CD4-positive, alpha-beta T cell treated with Interferon alpha-2 for 1 hour (primary cell): Measurements from ENCODE around the gene ZCCHC7.
A peak's percentile ranks its signal among the peaks of the same experiment; 100 is the strongest.

Source experiments
- DNase-seq, 2 donors: peaks; one replicate each; pipeline ENCODE4 v3.0.0-alpha.2; 2020 to 2022

The ZCCHC7 gene

GRCh38 chr9:37342895-37343294 is 222.5 kb downstream of the ZCCHC7 start:
- no peak for DNase-seq

DNA sequence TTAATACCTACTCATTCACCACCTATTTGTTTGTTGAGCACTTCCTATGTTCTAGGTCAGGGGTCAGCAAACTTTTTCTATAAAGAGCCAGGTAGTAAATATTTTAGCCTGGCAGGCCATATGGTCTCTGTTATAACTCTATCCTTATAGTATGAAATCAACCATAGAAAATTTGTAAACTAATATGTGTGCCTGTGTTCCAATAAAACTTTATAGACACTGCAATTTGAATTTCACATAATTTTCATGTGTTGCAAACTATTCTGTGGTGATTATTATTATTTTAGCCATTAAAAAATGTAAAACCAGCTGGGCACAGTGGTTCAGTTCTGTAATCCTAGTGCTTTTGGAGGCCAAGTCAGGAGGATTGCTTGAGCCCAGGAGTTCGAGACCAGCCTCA is 223.3 kb downstream of the ZCCHC7 start:
- no peak for DNase-seq

GRCh38 chr9:37345038-37345437 is 224.7 kb downstream of the ZCCHC7 start:
- DNase-seq: no peak

- DNase-seq: no peak
Measured at GRCh38 chr9:37348917-37349316, 228.5 kb downstream of the ZCCHC7 start.

DNA sequence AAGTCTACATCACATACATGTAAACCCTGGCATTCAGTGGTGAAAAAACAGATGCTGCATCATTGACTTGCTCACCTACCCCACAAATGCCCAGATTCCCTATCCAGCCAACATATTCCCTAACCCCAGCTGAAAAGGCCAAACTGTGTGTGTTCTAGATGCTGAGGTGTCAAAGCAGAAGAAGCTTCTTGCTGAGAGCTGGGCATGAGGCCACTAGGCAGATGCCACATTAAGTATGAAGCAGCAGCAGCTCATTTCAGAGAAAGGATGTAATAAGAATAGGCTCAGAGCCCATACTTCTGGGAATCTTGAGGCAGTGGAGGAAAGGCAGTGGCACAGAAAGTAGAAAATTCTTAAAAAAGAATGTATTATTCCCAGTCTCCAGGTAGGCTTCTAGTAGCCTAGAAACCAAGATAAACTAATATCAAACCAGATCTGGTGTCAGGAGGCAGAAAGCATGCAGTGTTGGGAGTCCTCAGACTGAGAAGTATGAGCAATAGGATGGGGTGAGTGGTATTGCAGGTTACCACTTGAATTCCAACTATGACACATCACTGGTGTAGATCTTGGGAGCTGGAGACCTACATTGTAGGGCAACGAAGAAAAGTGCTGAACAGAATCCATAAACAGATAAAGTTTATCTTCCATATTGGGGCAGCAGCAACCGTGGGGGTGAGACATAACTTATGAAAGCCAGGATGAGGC is 230.3 kb downstream of the ZCCHC7 start:
- no peak for DNase-seq

- DNase-seq: no peak
Measured at GRCh38 chr9:37353791-37354190, 233.4 kb downstream of the ZCCHC7 start.

DNA sequence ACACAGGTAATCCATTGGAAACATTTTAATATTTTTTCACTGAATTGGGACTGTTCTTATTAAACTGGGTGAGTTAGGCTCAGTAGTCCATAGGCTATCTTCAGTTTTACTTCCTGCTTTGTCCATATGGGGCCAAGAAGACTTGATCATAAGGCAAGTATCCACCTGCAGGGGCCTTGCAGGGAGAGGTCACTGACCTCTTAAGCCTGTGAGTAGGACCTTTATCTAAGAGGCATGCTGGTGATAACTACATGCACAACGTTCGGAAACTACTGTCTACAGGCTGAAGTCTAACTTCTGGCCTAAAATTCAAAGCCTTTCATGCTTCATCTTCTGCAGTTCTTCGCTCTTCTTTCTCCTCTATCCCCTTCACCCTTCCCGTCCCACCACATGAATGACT is 242.1 kb downstream of the ZCCHC7 start:
- DNase-seq: no peak

- no peak for DNase-seq
Measured at GRCh38 chr9:37363124-37363523, 242.8 kb downstream of the ZCCHC7 start.

DNA sequence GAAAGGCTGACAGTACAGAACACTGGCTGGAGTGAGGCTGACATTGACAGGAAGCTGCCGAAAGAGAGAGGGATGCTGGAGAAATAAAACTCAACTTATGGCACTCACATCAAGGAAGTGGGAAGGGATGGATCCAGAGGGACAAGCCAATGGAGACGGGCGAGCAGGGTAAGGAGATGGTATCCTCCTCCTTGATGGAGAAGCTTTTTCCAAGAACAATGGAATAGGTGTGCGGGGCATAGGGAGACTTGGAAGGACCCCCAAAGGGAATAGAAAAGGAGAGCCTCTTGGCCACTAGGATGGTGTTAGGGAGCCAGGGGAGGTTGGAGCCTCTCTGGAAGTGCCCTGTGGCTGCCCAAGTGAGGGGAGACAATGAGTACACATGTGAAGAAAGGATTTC is 243.8 kb downstream of the ZCCHC7 start:
- no peak for DNase-seq

- DNase-seq: peak in 1 of 2 donors; percentile 19
Measured at GRCh38 chr9:37364751-37365360, 244.5 kb downstream of the ZCCHC7 start.

DNA sequence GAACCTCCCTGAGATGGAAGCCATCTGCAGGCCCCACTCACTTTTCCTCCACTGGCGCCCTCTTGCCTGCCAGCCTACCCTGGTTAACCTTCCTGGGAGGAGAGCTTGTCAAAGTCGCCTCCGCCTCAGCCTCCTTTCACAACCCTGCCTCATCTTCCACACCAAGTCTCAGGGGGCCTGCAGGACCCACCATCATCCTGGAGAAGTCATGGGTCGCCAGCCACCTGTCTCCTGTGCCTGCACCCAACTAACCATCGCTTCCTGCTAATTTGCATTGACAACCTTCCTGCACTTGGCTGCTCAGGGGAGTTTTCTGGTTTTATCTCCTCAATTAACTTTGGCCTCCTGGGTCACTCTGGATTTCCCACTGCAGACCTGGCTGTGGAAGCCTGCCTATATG is 249.3 kb downstream of the ZCCHC7 start:
- DNase-seq: peak in 1 of 2 donors; percentile 28

- no peak for DNase-seq
Measured at GRCh38 chr9:37370282-37370681, 249.9 kb downstream of the ZCCHC7 start.

DNA sequence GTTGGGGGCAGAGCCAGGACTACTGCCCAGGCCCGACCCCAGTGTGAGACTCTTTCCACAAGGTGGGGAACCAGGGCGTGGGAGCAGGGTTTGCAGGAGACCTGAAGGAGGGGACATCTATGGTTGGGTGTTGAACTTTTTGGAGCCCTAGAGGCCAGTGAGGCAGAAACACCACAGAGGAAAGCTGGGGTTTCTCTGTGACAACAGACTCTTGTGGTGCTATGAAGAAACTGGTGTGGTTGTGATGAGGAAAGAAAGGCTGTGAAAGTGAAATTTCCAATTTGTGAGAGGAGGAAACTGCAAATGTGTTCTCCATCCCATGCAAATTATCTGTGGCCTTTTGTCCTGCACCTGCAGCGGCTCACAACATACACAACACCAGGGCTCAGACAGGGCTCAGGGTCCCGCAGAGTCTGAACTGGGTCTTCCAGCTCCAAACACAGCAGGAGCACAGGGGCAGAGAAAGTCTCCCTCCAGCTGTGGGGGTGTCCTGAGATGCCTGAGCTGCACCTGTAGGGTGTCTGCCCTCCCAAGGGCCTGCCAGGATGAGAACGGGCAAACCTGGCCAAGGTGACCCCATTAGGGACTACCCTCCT is 250.7 kb downstream of the ZCCHC7 start:
- peak in 1 of 2 donors; percentile 25 for DNase-seq

GRCh38 chr9:37371565-37372464 is 251.4 kb downstream of the ZCCHC7 start:
- DNase-seq: no peak

GRCh38 chr9:37372839-37373238 is 252.5 kb downstream of the ZCCHC7 start:
- DNase-seq: no peak

GRCh38 chr9:37373621-37374020 is 253.2 kb downstream of the ZCCHC7 start:
- no peak for DNase-seq

- peak in 1 of 2 donors; percentile 69 for DNase-seq
Measured at GRCh38 chr9:37374892-37375291, 254.5 kb downstream of the ZCCHC7 start.

DNA sequence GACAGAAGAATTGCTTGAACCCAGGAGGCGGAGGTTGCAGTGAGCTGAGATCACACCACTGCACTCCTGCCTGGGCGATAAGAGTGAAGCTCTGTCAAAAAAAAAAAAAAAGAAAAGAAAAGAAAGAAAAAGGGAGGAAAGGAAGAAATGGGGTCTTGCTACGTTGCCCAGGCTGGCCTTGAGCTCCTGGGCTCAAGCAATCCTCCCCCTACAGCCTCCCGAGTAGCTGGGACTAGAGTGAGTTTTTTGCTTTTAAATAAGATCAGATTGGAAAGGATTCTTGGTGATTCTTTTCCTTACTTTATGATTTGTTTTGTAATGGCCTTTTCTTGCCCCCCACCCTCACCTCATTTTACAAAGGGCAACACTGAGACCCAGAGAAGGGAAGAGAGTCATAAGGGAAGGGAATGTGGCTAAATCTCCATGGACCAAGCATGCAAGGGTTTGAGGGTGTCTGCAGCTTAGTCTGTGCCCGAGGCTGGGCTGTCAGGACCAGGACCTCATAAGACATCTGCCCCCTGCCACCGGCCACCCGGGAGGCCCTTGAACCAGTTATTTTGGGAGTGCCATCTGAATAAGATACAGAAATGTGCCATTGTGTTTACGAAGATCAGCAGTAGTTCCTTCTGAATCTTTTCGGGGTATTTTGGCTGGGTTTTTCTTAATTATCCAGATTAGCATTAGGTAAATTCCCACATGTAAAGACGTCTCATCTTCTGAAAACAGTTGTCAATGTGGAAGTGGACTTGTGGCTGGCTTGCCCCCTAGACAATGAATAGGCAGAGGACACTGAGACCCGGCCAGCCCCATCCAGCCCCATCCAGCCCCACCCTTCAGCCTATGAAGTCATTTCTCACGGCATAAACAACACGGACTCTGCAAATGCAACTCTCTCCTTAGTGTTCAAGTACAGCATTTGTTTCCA is 257.6 kb downstream of the ZCCHC7 start:
- no peak for DNase-seq

DNA sequence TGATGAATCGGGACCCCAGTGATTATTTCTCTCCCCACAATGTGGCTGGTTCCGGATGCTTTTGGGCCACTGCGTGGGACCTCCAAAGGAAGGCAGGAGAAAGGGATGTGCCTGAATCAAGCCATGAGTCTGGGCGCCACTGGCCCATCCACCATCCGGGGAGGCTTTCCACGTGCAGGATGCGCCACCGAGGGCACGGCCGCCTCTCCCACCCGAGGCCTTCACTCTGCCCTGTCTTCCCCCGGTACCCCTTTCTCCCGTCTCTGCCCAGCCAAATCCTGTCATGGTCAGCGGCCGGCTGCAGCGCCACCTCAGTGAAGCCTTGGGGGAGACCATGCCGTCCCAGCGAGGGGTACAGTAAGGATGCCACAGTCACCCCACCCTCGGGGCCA is 258.2 kb downstream of the ZCCHC7 start:
- DNase-seq: no peak

DNA sequence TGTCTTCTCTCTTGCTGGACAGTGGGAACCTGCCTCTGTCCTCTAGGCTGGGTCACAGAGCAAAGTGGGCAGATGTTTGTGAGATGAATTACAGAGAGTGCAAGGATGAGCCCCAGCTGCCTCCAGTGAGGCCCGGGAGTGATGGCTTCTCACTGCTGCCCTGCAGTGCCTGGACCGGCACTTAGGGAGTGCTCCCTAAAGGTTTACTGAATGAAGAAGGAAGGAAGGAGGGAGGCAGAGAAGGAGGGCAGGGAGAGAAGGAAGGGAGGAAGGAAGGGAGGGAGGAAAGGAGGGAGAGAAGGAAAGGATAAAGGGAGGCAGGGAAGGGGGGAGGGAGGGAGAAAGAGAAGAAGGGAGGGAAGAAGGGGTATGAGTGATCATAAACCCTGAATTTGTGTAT is 259.5 kb downstream of the ZCCHC7 start:
- no peak for DNase-seq

- no peak for DNase-seq
Measured at GRCh38 chr9:37380570-37380969, 260.2 kb downstream of the ZCCHC7 start.

DNA sequence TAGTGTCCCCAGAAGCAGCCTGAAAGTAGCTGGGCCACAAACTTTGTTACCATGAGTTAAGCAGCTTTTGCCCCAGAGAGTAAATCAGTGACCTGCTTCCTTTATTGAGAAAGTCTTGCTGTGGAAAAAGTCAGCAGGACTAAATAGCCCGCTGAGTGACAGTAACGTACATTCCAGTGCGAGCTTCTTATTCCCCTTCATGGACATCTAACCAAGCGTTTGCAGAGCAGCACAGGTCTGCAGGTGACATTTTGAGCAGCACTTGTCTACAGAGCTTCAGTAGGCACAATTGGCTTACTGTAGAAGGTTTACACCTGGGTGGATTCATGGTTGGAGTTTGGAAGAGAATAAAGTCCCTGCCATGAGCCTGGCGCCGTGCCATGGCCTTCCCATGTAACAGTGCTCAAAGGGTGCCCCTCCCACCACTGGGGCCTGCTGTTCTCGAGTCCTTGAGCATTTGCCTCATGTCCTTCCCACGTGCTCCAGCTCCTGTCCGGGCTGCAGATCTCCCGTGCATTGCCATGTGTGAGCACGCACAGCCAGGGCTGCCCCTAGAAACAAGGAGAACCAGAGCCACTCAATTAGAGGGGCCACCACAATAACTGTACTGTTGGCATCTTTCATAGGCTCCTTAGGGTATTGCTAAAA is 260.8 kb downstream of the ZCCHC7 start:
- no peak for DNase-seq
